NT2/D1 (cell line): ENCODE measurements around the gene ABCA4.
A peak's percentile ranks its signal among the peaks of the same experiment; 100 is the strongest.
"Not testable (repeated sequence)": the region's sequence is repeated elsewhere in the genome, so short reads cannot be mapped to it uniquely, and the experiment has no call there.

Experiments used
- DNase-seq: peaks from one replicate; pipeline ENCODE4 v3.0.0-alpha.2; 2011; ENCODE audit warnings: low read depth, low spot score
- H3K27me3 ChIP-seq: 2 replicates; pipeline ENCODE4 v1.6.0; 2011; ENCODE audit warnings: mild to moderate bottlenecking; ENCODE audit not compliant: insufficient read length, insufficient read depth
- H3K36me3 ChIP-seq: 2 replicates; pipeline ENCODE4 v1.6.1; 2011; ENCODE audit warnings: mild to moderate bottlenecking, low read length, mixed read lengths; ENCODE audit not compliant: insufficient read depth, insufficient read length
- H3K4me1 ChIP-seq: 2 replicates; pipeline ENCODE4 v1.5.1; 2011; ENCODE audit not compliant: insufficient read depth, insufficient read length
- H3K4me3 ChIP-seq: 2 replicates; pipeline ENCODE4 v1.5.1; 2011; ENCODE audit warnings: low read depth; ENCODE audit not compliant: insufficient read length
- H3K9ac ChIP-seq: 2 replicates; pipeline ENCODE4 v1.6.0; 2011; ENCODE audit warnings: low read depth; ENCODE audit not compliant: insufficient read length
- H3K9me3 ChIP-seq: 2 replicates; pipeline ENCODE4 v1.5.1; 2011; ENCODE audit warnings: mild to moderate bottlenecking, low read length; ENCODE audit not compliant: insufficient read depth
- SUZ12 ChIP-seq: IDR thresholded peaks from 2 replicates; pipeline ENCODE4 v1.6.1; 2011; ENCODE audit not compliant: insufficient read length, insufficient read depth; ENCODE audit errors: extremely low read depth
- YY1 ChIP-seq: IDR thresholded peaks from 2 replicates; pipeline ENCODE4 v1.6.1; 2011; ENCODE audit not compliant: insufficient read length, insufficient read depth
- ZNF274 ChIP-seq: IDR thresholded peaks from 2 replicates; pipeline ENCODE4 v1.6.1; 2011; ENCODE audit warnings: mild to moderate bottlenecking, low read depth, low read length

ABCA4 gene

GRCh38 chr1:93991271-93991670 lies 129.7 kb downstream of the ABCA4 start:
- Histone ChIP-seq H3K9me3 (no peaks in the 10 kb centered on the region), H3K4me3 (no peak overlapping the region), H3K4me1 (peaks cover 3% of the 10 kb centered on the region), H3K9ac (no peak overlapping the region), H3K36me3 (no peaks in the 10 kb centered on the region), H3K27me3 (no peaks in the 10 kb centered on the region)
- no peak for TF ChIP-seq YY1
- TF ChIP-seq SUZ12: no peak
- no peak for TF ChIP-seq ZNF274
- DNase-seq: no peak

- not testable (repeated sequence) for H3K27me3 ChIP-seq, H3K9me3 ChIP-seq, H3K4me1 ChIP-seq, H3K9ac ChIP-seq, H3K36me3 ChIP-seq, DNase-seq, H3K4me3 ChIP-seq
Measured at GRCh38 chr1:93990477-93990876, 130.5 kb downstream of the ABCA4 start.

GRCh38 chr1:93990010-93990409 lies 130.9 kb downstream of the ABCA4 start:
- no peak overlapping the region for H3K9ac ChIP-seq
- TF ChIP-seq SUZ12 (no peak), YY1 (no peak), ZNF274 (no peak)

GRCh38 chr1:93989601-93990000 lies 131.3 kb downstream of the ABCA4 start:
- Histone ChIP-seq H3K27me3 (no peaks in the 10 kb centered on the region), H3K4me3 (no peak overlapping the region), H3K9ac (no peak overlapping the region), H3K36me3 (no peaks in the 10 kb centered on the region), H3K9me3 (no peaks in the 10 kb centered on the region), H3K4me1 (no peaks in the 10 kb centered on the region)
- TF ChIP-seq YY1 (no peak), SUZ12 (no peak), ZNF274 (no peak)
- DNase-seq: no peak

More at GRCh38 chr1:93990010-93990409, 130.9 kb downstream of the ABCA4 start:
- DNase-seq: no peak
- H3K36me3 ChIP-seq: no peaks in the 10 kb centered on the region
- H3K4me1 ChIP-seq: no peaks in the 10 kb centered on the region
- no peaks in the 10 kb centered on the region for H3K9me3 ChIP-seq
- H3K27me3 ChIP-seq: no peaks in the 10 kb centered on the region
- no peak overlapping the region for H3K4me3 ChIP-seq

GRCh38 chr1:93988634-93989350 lies 132.2 kb downstream of the ABCA4 start:
- H3K9ac ChIP-seq: no peak overlapping the region
- no peaks in the 10 kb centered on the region for H3K9me3 ChIP-seq
- TF ChIP-seq SUZ12 (no peak), ZNF274 (no peak), YY1 (no peak)
- H3K4me1 ChIP-seq: no peaks in the 10 kb centered on the region
- H3K4me3 ChIP-seq: no peak overlapping the region
- H3K27me3 ChIP-seq: no peaks in the 10 kb centered on the region
- no peaks in the 10 kb centered on the region for H3K36me3 ChIP-seq
- no peak for DNase-seq

GRCh38 chr1:93981274-93981667 lies 139.7 kb downstream of the ABCA4 start:
- Histone ChIP-seq H3K4me3 (no peak overlapping the region), H3K36me3 (no peaks in the 10 kb centered on the region), H3K9ac (no peak overlapping the region), H3K27me3 (no peaks in the 10 kb centered on the region), H3K4me1 (peaks cover 5% of the 10 kb centered on the region), H3K9me3 (no peaks in the 10 kb centered on the region)
- TF ChIP-seq YY1: no peak
- no peak for TF ChIP-seq SUZ12
- no peak for TF ChIP-seq ZNF274
- DNase-seq: no peak

GRCh38 chr1:93980320-93981273 lies 140.4 kb downstream of the ABCA4 start:
- TF ChIP-seq YY1 (no peak), ZNF274 (no peak), SUZ12 (no peak)
- Histone ChIP-seq H3K4me1 (peaks cover 5% of the 10 kb centered on the region), H3K9me3 (no peaks in the 10 kb centered on the region), H3K9ac (no peak overlapping the region), H3K27me3 (no peaks in the 10 kb centered on the region), H3K4me3 (no peak overlapping the region), H3K36me3 (no peaks in the 10 kb centered on the region)
- peak; percentile 32 for DNase-seq
